Activated CD4-positive, alpha-beta T cell treated with anti-CD3 and anti-CD28 coated beads for 36 hours (primary cell): ENCODE measurements around the gene TCF21. TPM values are rescaled to one million over a fixed set of nuclear protein-coding genes. Genes with fewer than 3 reads are reported as not detected.

Experiments used
- ATAC-seq: fragments of 200-7000 bp; cut with Tn5 transposase; one replicate; pipeline ENCODE4 v1.10.0; 2021; ENCODE audit warnings: mild to moderate bottlenecking, moderate library complexity
- CTCF ChIA-PET: fragments of 350-600 bp; sonication (Branson Sonifier 250); formaldehyde crosslinking; loops from one replicate; lab custom pipeline; 2021; ENCODE audit warnings: antibody characterized with exemption; lab: Charles Lee
- POLR2A ChIA-PET: fragments of 350-600 bp; sonication (Branson Sonifier 250); formaldehyde crosslinking; loops from one replicate; lab custom pipeline; 2021; ENCODE audit warnings: antibody characterized with exemption, inconsistent platforms; lab: Charles Lee
- DNase-seq: peaks from one replicate; pipeline ENCODE4 v3.0.0-alpha.2; 2020
- H3K27ac Mint-ChIP-seq: one replicate; pipeline ENCODE4 v1.8.0; 2021; ENCODE audit warnings: mixed read lengths
- H3K27me3 Mint-ChIP-seq: one replicate; pipeline ENCODE4 v1.8.0; 2021; ENCODE audit warnings: mixed read lengths
- H3K36me3 Mint-ChIP-seq: one replicate; pipeline ENCODE4 v1.8.0; 2021; ENCODE audit warnings: low read depth, mixed read lengths
- H3K4me1 Mint-ChIP-seq: one replicate; pipeline ENCODE4 v1.8.0; 2021; ENCODE audit warnings: mixed read lengths
- H3K4me3 Mint-ChIP-seq: one replicate; pipeline ENCODE4 v1.8.0; 2021; ENCODE audit warnings: mild to moderate bottlenecking, moderate library complexity, mixed read lengths
- H3K9me3 Mint-ChIP-seq: one replicate; pipeline ENCODE4 v1.8.0; 2021; ENCODE audit warnings: low read depth, mixed read lengths
- intact Hi-C, 2 experiments: fragments of 100-400 bp; cut with DNase I in 1 of 2; cut with micrococcal nuclease in 1 of 2; formaldehyde crosslinking; loops; one replicate each; pipeline versions ENCODE4 v1.14.2 to v1.15.1; 2022 to 2024; cut with DNase I, micrococcal nuclease
- total RNA-seq, 2 experiments: library from RNA; stranded (reverse); gene quantifications; one replicate each; pipeline ENCODE4 v1.2.3, GENCODE V29; 2021

The TCF21 gene
- total RNA-seq, 2 experiments from 2014 or later, result not detected

- Mint-ChIP-seq H3K36me3 (no peaks in the 10 kb centered on the region), H3K9me3 (no peaks in the 10 kb centered on the region), H3K4me1 (peaks cover 10% of the 10 kb centered on the region), H3K27ac (no peak overlapping the region), H3K4me3 (no peak overlapping the region), H3K27me3 (peaks cover 52% of the 10 kb centered on the region)
- CTCF ChIA-PET, result interaction anchor here (0.9 to 2.6 kb wide), 7 partner anchors 9 to 159 kb away, joined by 3 to 10 read pairs (median 4); no protein-coding TSS in a partner anchor
- DNase-seq (no peak), ATAC-seq (no peak)
- intact Hi-C loops, result no loop called here
- POLR2A ChIA-PET, result no interaction called here
Observed at GRCh38 chr6:133898263-133898662, 9.3 kb downstream of the TCF21 start.

GRCh38 chr6:133899556-133899955 is 10.6 kb downstream of the TCF21 start:
- DNase-seq (no peak), ATAC-seq (no peak)
- POLR2A ChIA-PET, result no interaction called here
- Mint-ChIP-seq H3K36me3 (no peaks in the 10 kb centered on the region), H3K4me3 (no peak overlapping the region), H3K27ac (no peak overlapping the region), H3K4me1 (no peaks in the 10 kb centered on the region), H3K9me3 (no peaks in the 10 kb centered on the region), H3K27me3 (peaks cover 47% of the 10 kb centered on the region)
- intact Hi-C loops, result no loop called here
- CTCF ChIA-PET, result interaction anchor here (0.6 to 2.6 kb wide), 2 partner anchors 17 to 223 kb away, joined by 3 to 10 read pairs; no protein-coding TSS in a partner anchor

GRCh38 chr6:133903855-133904254 is 14.9 kb downstream of the TCF21 start:
- no peak overlapping the region for H3K27ac Mint-ChIP-seq
- ATAC-seq (no peak), DNase-seq (no peak)
- intact Hi-C loops, result no loop called here
- POLR2A ChIA-PET, result no interaction called here
- no peaks in the 10 kb centered on the region for H3K4me1 Mint-ChIP-seq
- H3K27me3 Mint-ChIP-seq, result peaks cover 43% of the 10 kb centered on the region
- no peaks in the 10 kb centered on the region for H3K36me3 Mint-ChIP-seq
- no peaks in the 10 kb centered on the region for H3K9me3 Mint-ChIP-seq
- CTCF ChIA-PET, result interaction anchor here (4.0 kb wide), 1 partner anchor 12 kb away, joined by 16 read pairs; no protein-coding TSS in a partner anchor
- H3K4me3 Mint-ChIP-seq, result no peak overlapping the region

GRCh38 chr6:133906050-133906449 is 17.1 kb downstream of the TCF21 start:
- intact Hi-C loops, result no loop called here
- Mint-ChIP-seq H3K9me3 (no peaks in the 10 kb centered on the region), H3K4me1 (no peaks in the 10 kb centered on the region), H3K27me3 (peaks cover 47% of the 10 kb centered on the region), H3K4me3 (no peak overlapping the region), H3K27ac (no peak overlapping the region), H3K36me3 (no peaks in the 10 kb centered on the region)
- POLR2A ChIA-PET, result no interaction called here
- CTCF ChIA-PET, result interaction anchor here (1.6 to 3.7 kb wide), 3 partner anchors 11 to 18 kb away, joined by 4 to 25 read pairs (median 9); no protein-coding TSS in a partner anchor
- DNase-seq (no peak), ATAC-seq (no peak)

- ATAC-seq, result peak; percentile 60
- Mint-ChIP-seq H3K4me1 (peaks cover 3% of the 10 kb centered on the region), H3K36me3 (no peaks in the 10 kb centered on the region), H3K27me3 (peaks cover 19% of the 10 kb centered on the region), H3K4me3 (no peak overlapping the region), H3K9me3 (no peaks in the 10 kb centered on the region), H3K27ac (no peak overlapping the region)
- ChIA-PET POLR2A (no interaction called here), CTCF (interaction anchor here (0.5 to 3.7 kb wide), 45 partner anchors 9 to 954 kb away, joined by 3 to 41 read pairs (median 4); partner anchors contain the start of genes SLC2A12 and TCF21)
- intact Hi-C loops, result loop anchor here (1.0 to 5.0 kb wide), 5 partner anchors 79 to 1386 kb away; no protein-coding TSS in a partner anchor
- peak; percentile 91 for DNase-seq
Observed at GRCh38 chr6:133916650-133917151, 27.8 kb downstream of the TCF21 start.

GRCh38 chr6:133917781-133918180 is 28.9 kb downstream of the TCF21 start:
- DNase-seq (no peak), ATAC-seq (no peak)
- peaks cover 3% of the 10 kb centered on the region for H3K4me1 Mint-ChIP-seq
- no peak overlapping the region for H3K27ac Mint-ChIP-seq
- intact Hi-C loops, result loop anchor here (2.0 to 5.0 kb wide), 3 partner anchors 733 to 1387 kb away; no protein-coding TSS in a partner anchor
- no peak overlapping the region for H3K4me3 Mint-ChIP-seq
- POLR2A ChIA-PET, result no interaction called here
- no peaks in the 10 kb centered on the region for H3K9me3 Mint-ChIP-seq
- no peaks in the 10 kb centered on the region for H3K36me3 Mint-ChIP-seq
- CTCF ChIA-PET, result interaction anchor here (0.6 to 3.7 kb wide), 25 partner anchors 8 to 1300 kb away, joined by 3 to 41 read pairs (median 5); no protein-coding TSS in a partner anchor
- H3K27me3 Mint-ChIP-seq, result peaks cover 16% of the 10 kb centered on the region

GRCh38 chr6:133918208-133918930 is 29.5 kb downstream of the TCF21 start:
- intact Hi-C loops, result loop anchor here (5.0 kb wide), 1 partner anchor 956 kb away; no protein-coding TSS in a partner anchor
- H3K4me3 Mint-ChIP-seq, result no peak overlapping the region
- H3K27me3 Mint-ChIP-seq, result peaks cover 14% of the 10 kb centered on the region
- H3K9me3 Mint-ChIP-seq, result no peaks in the 10 kb centered on the region
- H3K4me1 Mint-ChIP-seq, result peaks cover 3% of the 10 kb centered on the region
- no peak for DNase-seq
- ATAC-seq, result no peak
- CTCF ChIA-PET, result interaction anchor here (0.7 to 7.4 kb wide), 5 partner anchors 11 to 955 kb away, joined by 3 to 51 read pairs (median 25); no protein-coding TSS in a partner anchor
- POLR2A ChIA-PET, result no interaction called here
- H3K36me3 Mint-ChIP-seq, result no peaks in the 10 kb centered on the region
- H3K27ac Mint-ChIP-seq, result no peak overlapping the region

- no peak for DNase-seq
- H3K4me3 Mint-ChIP-seq, result no peak overlapping the region
Observed at GRCh38 chr6:133919362-133919761, 30.4 kb downstream of the TCF21 start.

GRCh38 chr6:133921249-133921859 is 32.4 kb downstream of the TCF21 start:
- peak; percentile 79 for ATAC-seq
- Mint-ChIP-seq H3K27ac (no peak overlapping the region), H3K27me3 (peaks cover 10% of the 10 kb centered on the region), H3K36me3 (no peaks in the 10 kb centered on the region), H3K9me3 (no peaks in the 10 kb centered on the region), H3K4me3 (no peak overlapping the region), H3K4me1 (peaks cover 3% of the 10 kb centered on the region)
- POLR2A ChIA-PET, result no interaction called here
- CTCF ChIA-PET, result interaction anchor here (0.6 to 11.8 kb wide), 27 partner anchors 10 to 529 kb away, joined by 3 to 360 read pairs (median 4); no protein-coding TSS in a partner anchor
- DNase-seq, result peak; percentile 85
- intact Hi-C loops, result loop anchor here (1.0 to 10.0 kb wide), 4 partner anchors 51 to 737 kb away; no protein-coding TSS in a partner anchor

More at GRCh38 chr6:133919362-133919761, 30.4 kb downstream of the TCF21 start:
- Mint-ChIP-seq H3K36me3 (no peaks in the 10 kb centered on the region), H3K27me3 (peaks cover 15% of the 10 kb centered on the region), H3K27ac (no peak overlapping the region), H3K9me3 (no peaks in the 10 kb centered on the region), H3K4me1 (peaks cover 3% of the 10 kb centered on the region)
- no peak for ATAC-seq
- intact Hi-C loops, result loop anchor here (5.0 kb wide), 1 partner anchor 957 kb away; no protein-coding TSS in a partner anchor
- CTCF ChIA-PET, result interaction anchor here (7.4 kb wide), 1 partner anchor 350 kb away, joined by 51 read pairs; no protein-coding TSS in a partner anchor
- POLR2A ChIA-PET, result no interaction called here

- intact Hi-C loops, result loop anchor here (1.0 to 10.0 kb wide), 5 partner anchors 48 to 739 kb away; no protein-coding TSS in a partner anchor
- POLR2A ChIA-PET, result interaction anchor here (0.6 kb wide), 1 partner anchor 58 kb away, joined by 3 read pairs; no protein-coding TSS in a partner anchor
- Mint-ChIP-seq H3K27ac (no peak overlapping the region), H3K27me3 (peaks cover 17% of the 10 kb centered on the region), H3K4me3 (no peak overlapping the region), H3K4me1 (no peaks in the 10 kb centered on the region), H3K9me3 (no peaks in the 10 kb centered on the region), H3K36me3 (no peaks in the 10 kb centered on the region)
- ATAC-seq, result peak; percentile 83
- peak; percentile 68 for DNase-seq
- CTCF ChIA-PET, result interaction anchor here (0.5 to 11.8 kb wide), 58 partner anchors 8 to 1787 kb away, joined by 3 to 360 read pairs (median 5); partner anchors contain the start of gene TBPL1
Observed at GRCh38 chr6:133923938-133924593, 35.2 kb downstream of the TCF21 start.
